Kidney (tissue), 14 donors: ENCODE data around the gene GARIN5A. TPM values are rescaled to one million over a fixed set of nuclear protein-coding genes. Genes with fewer than 3 reads are reported as not detected.

Source experiments
- DNase-seq, 5 donors: peaks; one replicate each; pipeline ENCODE4 v3.0.0-alpha.2; 2013 to 2020
- FAIRE-seq: peaks from 2 replicates; lab custom pipeline; 2012; peaks lifted over from hg19 to GRCh38; lab: Jason Lieb, UNC
- H3K27ac ChIP-seq, 2 donors: one replicate each; pipeline ENCODE4 v1.7.0; 2013; ENCODE audit warnings: low read depth in 2 of 2, low read length in 2 of 2, inconsistent platforms in 1 of 2
- H3K27me3 ChIP-seq: one replicate; pipeline ENCODE4 v1.7.1; 2013; ENCODE audit warnings: low read length, inconsistent platforms; ENCODE audit not compliant: control insufficient read depth, insufficient read depth
- H3K36me3 ChIP-seq, 3 donors: one replicate each; pipeline versions ENCODE4 v1.7.0 to v1.7.1; 2013; ENCODE audit warnings: low read length in 3 of 3, control low read depth in 1 of 3, inconsistent platforms in 1 of 3; ENCODE audit not compliant: insufficient read depth in 3 of 3, control insufficient read depth in 2 of 3
- H3K4me1 ChIP-seq, 3 donors: one replicate each; pipeline versions ENCODE4 v1.7.0 to v1.7.1; 2013; ENCODE audit warnings: low read length in 3 of 3, inconsistent platforms in 1 of 3, low read depth in 1 of 3; ENCODE audit not compliant: control insufficient read depth in 2 of 3, insufficient read depth in 2 of 3
- H3K4me3 ChIP-seq, 3 donors: one replicate each; pipeline versions ENCODE4 v1.7.0 to v1.8.1; 2013; ENCODE audit warnings: low read length in 3 of 3, control low read depth in 1 of 3, inconsistent platforms in 1 of 3
- H3K9ac ChIP-seq, 3 donors: one replicate each; pipeline versions ENCODE4 v1.7.0 to v1.7.1; 2013; ENCODE audit warnings: low read length in 3 of 3, control low read depth in 1 of 3, inconsistent platforms in 1 of 3
- H3K9me3 ChIP-seq, 3 donors: one replicate each; pipeline versions ENCODE4 v1.7.0 to v1.7.1; 2013; ENCODE audit warnings: low read length in 3 of 3, control low read depth in 1 of 3, inconsistent platforms in 1 of 3; ENCODE audit not compliant: control insufficient read depth in 2 of 3, insufficient read depth in 1 of 3
- CTCF ChIP-seq: IDR thresholded peaks from 3 replicates; pipeline ENCODE4 v1.5.1; 2012; ENCODE audit warnings: mild to moderate bottlenecking, moderate library complexity, borderline replicate concordance; ENCODE audit not compliant: insufficient read depth; ENCODE audit errors: extremely low read depth
- intact Hi-C: fragments of 100-400 bp; cut with DNase I; formaldehyde crosslinking; loops from one replicate; pipeline ENCODE4 v1.11.1; 2022
- polyA plus RNA-seq: library from polyadenylated mRNA; stranded (reverse); fragments of 350-450 nt; fragmentation: Illumina TruSeq; extraction: RNeasy Lipid Tissue Mini Kit (QIAGEN cat#74804); gene quantifications from one replicate; pipeline ENCODE4 v1.2.3, GENCODE V29; 2014; ENCODE audit warnings: low read depth, low replicate concordance; ENCODE audit not compliant: insufficient read depth
- total RNA-seq: library from RNA; stranded (reverse); fragmentation: NEBNext Ultra II Directional; extraction: Animal tissue kit (Norgen Biotek cat#: 25700); gene quantifications from one replicate; pipeline ENCODE4 v1.2.1, GENCODE V29; 2021
- donor health status: control.
- donor health status: control.
- donor health status: control.
- donor health status: control.
- donor health status: control.
- donor health status: DM: yes; HTN: yes; CAD: no.
- donor health status: Normal renal cell carcinoma (clear cell type).

GARIN5A gene
- total and polyA plus RNA-seq, 2 donors from 2014 or later, result 2.0 to 9.0 TPM

- no peak overlapping the region for H3K9ac ChIP-seq
- intact Hi-C loops, result no loop called here
- no peaks in the 10 kb centered on the region for H3K27me3 ChIP-seq
- FAIRE-seq, result no peak
- H3K4me3 ChIP-seq, result no peak overlapping the region
- no peak overlapping the region for H3K27ac ChIP-seq
- peaks cover 0 to 9% (median 6%) of the 10 kb centered on the region in 3 donors for H3K4me1 ChIP-seq
- no peak for TF ChIP-seq CTCF
- DNase-seq, result peak in 2 of 5 donors; percentile 69 to 71
- H3K9me3 ChIP-seq, result no peaks in the 10 kb centered on the region
- no peaks in the 10 kb centered on the region for H3K36me3 ChIP-seq
Observed at GRCh38 chr19:50514346-50515167, 37.9 kb upstream of the GARIN5A start.

- H3K9ac ChIP-seq, result peak within 1 kb of the TSS in 2 of 3 donors; percentile 32 to 46
- peak in 3 of 5 donors; percentile 25 to 68 (median 55) for DNase-seq
- H3K27ac ChIP-seq, result peak within 1 kb of the TSS in 1 of 2 donors; percentile 32
- no peaks in the 10 kb centered on the region for H3K9me3 ChIP-seq
- no peaks in the 10 kb centered on the region for H3K27me3 ChIP-seq
- TF ChIP-seq CTCF, result no peak
- H3K4me3 ChIP-seq, result peak within 1 kb of the TSS in 2 of 3 donors; percentile 52 to 61
- no peaks in the 10 kb centered on the region for H3K36me3 ChIP-seq
- intact Hi-C loops, result no loop called here
- FAIRE-seq, result no peak
- peaks cover 0 to 9% (median 6%) of the 10 kb centered on the region in 3 donors for H3K4me1 ChIP-seq
Observed at GRCh38 chr19:50513746-50514345, 37.2 kb upstream of the GARIN5A start, which contains the start of gene ASPDH. ASPDH (minus strand) TSS chr19:50513913; CDS start chr19:50513823, 90 bp downstream.

GRCh38 chr19:50512999-50513745 lies 36.5 kb upstream of the GARIN5A start:
- H3K4me3 ChIP-seq, result peak overlapping the region in 2 of 3 donors; percentile 52 to 61
- intact Hi-C loops, result no loop called here
- H3K27me3 ChIP-seq, result no peaks in the 10 kb centered on the region
- peak in 2 of 5 donors; percentile 30 to 59 for DNase-seq
- H3K9ac ChIP-seq, result peak overlapping the region in 2 of 3 donors; percentile 32 to 46
- peak overlapping the region in 1 of 2 donors; percentile 32 for H3K27ac ChIP-seq
- peaks cover 0 to 9% (median 6%) of the 10 kb centered on the region in 3 donors for H3K4me1 ChIP-seq
- no peaks in the 10 kb centered on the region for H3K36me3 ChIP-seq
- FAIRE-seq, result no peak
- no peak for TF ChIP-seq CTCF
- H3K9me3 ChIP-seq, result no peaks in the 10 kb centered on the region
